GM18951 (cell line): Measurements from ENCODE around the gene TCF12.
"Not testable (repeated sequence)": the region's sequence is repeated elsewhere in the genome, so short reads cannot be mapped to it uniquely, and the experiment has no call there.

Source experiments
- POLR2A ChIP-seq: IDR thresholded peaks from 4 replicates; pipeline ENCODE4 v1.6.1; 2011; ENCODE audit warnings: mild to moderate bottlenecking; ENCODE audit not compliant: insufficient read length, insufficient read depth; ENCODE audit errors: extremely low read depth
- in situ Hi-C: fragments of 300-500 bp; cut with MboI; formaldehyde crosslinking; loops from one replicate; pipeline ENCODE4 v1.12.0; 2022; ENCODE audit warnings: low sequenced_read_pairs, mixed read lengths, inconsistent platforms; ENCODE audit not compliant: unreplicated experiment

Gene TCF12

DNA sequence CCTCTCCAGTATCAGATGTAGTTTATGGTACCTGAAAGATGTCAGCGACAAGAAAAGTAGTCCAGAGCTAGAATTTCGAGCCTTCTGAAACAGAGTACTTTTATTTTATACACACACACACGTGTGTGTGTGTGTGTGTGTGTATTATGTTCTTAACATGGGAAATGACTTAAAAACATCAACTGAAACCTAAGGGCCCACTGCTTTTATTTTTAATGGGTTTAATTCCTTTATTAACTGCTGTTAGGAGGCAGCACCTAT, 1.9 kb downstream of the TCF12 start:
- no peak for TF ChIP-seq POLR2A
- in situ Hi-C loops: no loop called here

GRCh38 chr15:56923174-56923591, 4.7 kb downstream of the TCF12 start:
- in situ Hi-C loops: no loop called here
- TF ChIP-seq POLR2A: no peak

DNA sequence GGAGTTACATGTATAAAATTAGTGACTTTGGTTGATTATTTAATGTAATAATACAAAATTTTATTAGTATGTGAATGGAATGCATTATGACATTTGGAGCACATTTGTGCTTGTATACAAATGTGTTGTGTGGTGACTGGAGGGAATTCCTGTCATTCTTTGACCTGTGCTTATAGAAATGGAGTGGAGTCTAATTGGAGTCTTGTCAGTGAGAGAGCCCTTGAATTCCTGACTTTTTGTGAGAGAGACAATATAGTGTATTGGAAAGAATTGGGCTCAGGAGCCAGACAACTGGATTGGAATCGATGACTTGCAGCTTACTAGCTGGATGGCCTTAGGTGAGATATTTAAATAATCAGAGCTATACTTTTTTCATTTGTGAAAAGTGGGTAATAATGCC, 9.4 kb downstream of the TCF12 start:
- in situ Hi-C loops: no loop called here

DNA sequence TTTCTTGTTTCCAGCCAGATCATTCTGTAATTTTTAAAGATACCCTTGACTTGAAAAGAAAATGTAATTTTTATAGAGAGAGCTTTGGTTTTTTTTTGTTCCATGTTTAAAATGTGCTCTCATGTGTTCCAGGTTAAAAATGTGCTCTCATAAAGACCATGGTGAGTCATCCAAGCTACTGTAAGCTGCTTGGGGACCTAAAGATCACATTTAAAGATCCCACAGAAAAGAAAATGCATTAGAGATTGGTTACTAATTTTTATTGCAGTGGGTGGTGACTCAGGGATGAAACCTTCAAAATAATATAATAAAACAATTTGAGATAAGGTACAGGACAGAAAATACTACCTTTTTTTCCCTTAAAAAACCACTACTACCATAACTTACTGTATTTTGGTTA, 11.0 kb downstream of the TCF12 start:
- no peak for TF ChIP-seq POLR2A
- in situ Hi-C loops: no loop called here

More for the DNA sequence above, 9.4 kb downstream of the TCF12 start:
- TF ChIP-seq POLR2A: no peak

- in situ Hi-C loops: no loop called here
- TF ChIP-seq POLR2A: no peak
These were observed 11.5 kb downstream of the TCF12 start for GRCh38 chr15:56929933-56930332.

GRCh38 chr15:56930669-56931313, 12.3 kb downstream of the TCF12 start:
- in situ Hi-C loops: no loop called here
- no peak for TF ChIP-seq POLR2A

DNA sequence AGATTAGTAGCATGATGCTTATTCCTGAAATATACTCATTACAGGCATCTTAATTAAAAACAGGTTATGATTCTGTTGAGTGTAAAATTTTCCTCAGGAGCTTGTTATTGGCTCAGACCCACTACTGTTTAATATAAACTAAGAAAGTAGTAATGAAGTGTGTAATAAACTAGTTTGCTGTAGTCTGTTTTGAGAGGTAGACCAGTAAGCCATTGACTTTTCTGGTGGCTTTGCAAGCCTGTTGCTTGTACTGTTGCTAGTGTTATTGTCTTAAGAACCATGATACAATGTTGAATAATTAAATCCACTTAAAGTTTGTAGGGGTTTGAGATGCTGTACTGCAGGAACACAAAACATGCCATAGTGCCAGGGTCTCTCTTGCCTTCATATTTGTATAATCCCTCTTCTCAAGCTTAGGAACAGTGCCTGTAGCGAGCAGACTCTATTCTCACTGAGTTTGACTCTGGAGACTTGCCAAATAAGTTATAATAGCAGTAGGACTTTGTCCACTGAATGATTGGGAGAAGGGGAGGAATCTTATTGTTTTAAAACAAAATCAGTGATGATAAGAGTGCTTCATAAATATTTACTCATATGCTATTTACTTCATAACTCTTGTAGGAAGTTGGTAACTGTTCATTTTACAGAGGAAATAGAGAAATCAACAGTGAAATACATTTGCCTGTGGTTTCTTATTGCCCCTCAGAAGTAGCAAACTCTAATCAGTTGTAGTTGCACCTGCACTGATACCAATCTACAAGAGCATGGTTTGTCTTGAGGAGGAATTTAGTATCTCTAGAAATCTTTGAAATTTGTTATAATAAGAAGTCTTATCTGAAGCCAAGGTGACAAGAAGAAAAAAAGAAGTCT, 13.4 kb downstream of the TCF12 start:
- no peak for TF ChIP-seq POLR2A
- in situ Hi-C loops: no loop called here

DNA sequence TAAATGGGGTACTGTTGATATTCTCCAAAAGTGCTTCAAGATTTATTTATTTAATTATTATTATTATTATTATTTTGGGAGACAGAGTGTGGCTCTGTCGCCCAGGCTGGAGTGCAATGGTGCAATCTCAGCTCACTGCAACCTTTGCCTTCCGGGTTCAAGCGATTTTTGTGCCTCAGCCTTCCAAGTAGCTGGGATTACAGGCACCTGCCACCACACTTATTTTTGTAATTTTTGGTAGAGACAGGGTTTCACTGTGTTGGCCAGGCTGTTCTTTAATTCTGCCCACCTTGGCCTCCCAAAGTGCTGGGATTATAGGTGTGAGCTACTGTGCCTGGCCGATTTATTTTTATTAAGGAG, 14.0 kb downstream of the TCF12 start:
- in situ Hi-C loops: not testable (repeated sequence)

- TF ChIP-seq POLR2A: no peak
- in situ Hi-C loops: no loop called here
These were observed 15.0 kb downstream of the TCF12 start for GRCh38 chr15:56933410-56933809.

- in situ Hi-C loops: no loop called here
- TF ChIP-seq POLR2A: no peak
These were observed 15.4 kb downstream of the TCF12 start for GRCh38 chr15:56933811-56934210.

- TF ChIP-seq POLR2A: no peak
- in situ Hi-C loops: no loop called here
These were observed 15.8 kb downstream of the TCF12 start for GRCh38 chr15:56934269-56934668.

- in situ Hi-C loops: no loop called here
- no peak for TF ChIP-seq POLR2A
These were observed 18.5 kb downstream of the TCF12 start for GRCh38 chr15:56936929-56937328.

DNA sequence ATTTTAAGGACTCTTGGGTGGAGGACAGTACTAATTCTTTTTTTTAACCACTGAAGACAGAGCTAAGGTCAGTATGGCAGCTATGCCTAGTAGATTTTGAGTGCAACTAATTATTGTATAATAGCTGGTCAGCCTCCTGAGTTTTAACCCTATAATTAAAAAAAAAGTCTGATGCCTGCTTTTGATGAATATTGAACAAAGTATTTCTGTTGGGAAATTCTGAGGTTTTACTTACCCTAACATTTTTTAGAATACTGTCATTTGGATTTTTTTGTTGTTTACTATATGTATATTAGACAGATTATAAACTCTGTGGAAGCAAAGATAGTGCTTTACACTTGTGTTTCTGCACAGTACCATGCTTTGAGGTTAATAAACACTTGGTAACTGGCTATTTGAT, 20.8 kb downstream of the TCF12 start:
- in situ Hi-C loops: no loop called here
- no peak for TF ChIP-seq POLR2A

DNA sequence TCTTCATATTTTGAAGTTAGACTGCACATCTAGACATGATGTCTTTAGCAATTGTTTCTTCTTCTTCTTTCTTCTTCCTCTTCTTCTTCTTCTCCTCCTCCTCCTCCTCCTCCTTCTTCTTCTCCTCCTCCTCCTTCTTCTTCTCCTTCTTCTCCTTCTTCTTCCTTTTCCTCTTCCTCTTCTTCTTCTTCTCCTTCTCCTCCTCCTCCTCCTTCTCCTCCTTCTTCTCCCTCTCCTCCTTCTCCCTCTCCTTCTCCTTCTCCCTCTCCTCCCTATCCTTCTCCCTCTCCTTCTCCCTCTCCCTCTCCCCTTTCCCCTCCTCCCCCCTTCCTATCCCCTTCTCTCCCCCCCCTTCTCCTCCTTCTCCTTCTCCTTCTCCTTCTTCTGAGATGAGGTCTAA, 21.9 kb downstream of the TCF12 start:
- in situ Hi-C loops: no loop called here
- no peak for TF ChIP-seq POLR2A
